Mammary epithelial cell (primary cell): ENCODE results near the gene OR6V1.
"Not testable (repeated sequence)": the region's sequence is repeated elsewhere in the genome, so short reads cannot be mapped to it uniquely, and the experiment has no call there.

ENCODE experiments used
- EZH2 ChIP-seq: IDR thresholded peaks from 2 replicates; pipeline ENCODE4 v1.6.1; 2012; ENCODE audit warnings: low read length, inconsistent platforms, borderline replicate concordance
- TF ChIP-seq, protein P1 (sequence below), 2 donors: IDR thresholded peaks in 1 of 2; conservative IDR thresholded peaks in 1 of 2; 2 replicates each; pipeline ENCODE4 v1.5.1; 2011 to 2012; ENCODE audit warnings: inconsistent platforms in 2 of 2, low read length in 2 of 2, mild to moderate bottlenecking in 2 of 2, control low read depth in 1 of 2, low read depth in 1 of 2; ENCODE audit not compliant: insufficient read depth in 1 of 2; ENCODE audit errors: extremely low read depth in 1 of 2

DNA sequence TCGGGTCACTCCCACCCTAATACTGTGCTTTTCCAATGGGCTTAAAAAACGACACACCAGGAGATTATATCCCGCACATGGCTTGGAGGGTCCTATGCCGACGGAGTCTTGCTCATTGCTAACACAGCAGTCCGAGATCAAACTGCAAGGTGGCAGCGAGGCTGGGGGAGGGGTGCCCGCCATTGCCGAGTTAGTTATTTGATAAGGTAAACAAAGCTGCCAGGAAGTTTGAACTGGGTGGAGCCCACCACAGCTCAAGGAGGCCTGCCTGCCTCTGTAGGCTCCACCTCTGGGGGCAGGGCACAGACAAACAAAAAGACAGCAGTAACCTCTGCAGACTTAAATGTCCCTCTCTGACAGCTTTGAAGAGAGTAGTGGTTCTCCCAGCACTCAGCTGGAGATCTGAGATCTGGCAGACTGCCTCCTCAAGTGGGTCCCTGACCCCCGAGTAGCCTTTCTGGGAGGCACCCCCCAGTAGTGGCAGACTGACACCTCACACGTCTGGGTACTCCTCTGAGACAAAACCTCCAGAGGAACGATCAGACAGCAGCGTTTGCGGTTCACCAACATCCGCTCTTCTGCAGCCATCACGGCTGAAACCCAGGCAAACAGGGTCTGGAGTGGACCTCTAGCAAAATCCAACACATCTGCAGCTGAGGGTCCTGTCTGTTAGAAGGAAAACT is 36.5 kb downstream of the OR6V1 start:
- TF ChIP-seq, protein P1, sequence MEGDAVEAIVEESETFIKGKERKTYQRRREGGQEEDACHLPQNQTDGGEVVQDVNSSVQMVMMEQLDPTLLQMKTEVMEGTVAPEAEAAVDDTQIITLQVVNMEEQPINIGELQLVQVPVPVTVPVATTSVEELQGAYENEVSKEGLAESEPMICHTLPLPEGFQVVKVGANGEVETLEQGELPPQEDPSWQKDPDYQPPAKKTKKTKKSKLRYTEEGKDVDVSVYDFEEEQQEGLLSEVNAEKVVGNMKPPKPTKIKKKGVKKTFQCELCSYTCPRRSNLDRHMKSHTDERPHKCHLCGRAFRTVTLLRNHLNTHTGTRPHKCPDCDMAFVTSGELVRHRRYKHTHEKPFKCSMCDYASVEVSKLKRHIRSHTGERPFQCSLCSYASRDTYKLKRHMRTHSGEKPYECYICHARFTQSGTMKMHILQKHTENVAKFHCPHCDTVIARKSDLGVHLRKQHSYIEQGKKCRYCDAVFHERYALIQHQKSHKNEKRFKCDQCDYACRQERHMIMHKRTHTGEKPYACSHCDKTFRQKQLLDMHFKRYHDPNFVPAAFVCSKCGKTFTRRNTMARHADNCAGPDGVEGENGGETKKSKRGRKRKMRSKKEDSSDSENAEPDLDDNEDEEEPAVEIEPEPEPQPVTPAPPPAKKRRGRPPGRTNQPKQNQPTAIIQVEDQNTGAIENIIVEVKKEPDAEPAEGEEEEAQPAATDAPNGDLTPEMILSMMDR (conservative IDR thresholded peaks at IDR 0.05 in 1 of 2, IDR thresholded peaks at IDR 0.05 in 1 of 2; ENCODE audit: extremely low read depth in 1 of 2, insufficient read depth in 1 of 2, low read depth in 1 of 2, low read length in 2 of 2) = not testable (repeated sequence)
- not testable (repeated sequence) for TF ChIP-seq EZH2
